H9 (cell line): Measurements from ENCODE around the gene MYRF. TPM values are rescaled to one million over a fixed set of nuclear protein-coding genes. Genes with fewer than 3 reads are reported as not detected.

ENCODE experiments used
- DNase-seq: peaks from one replicate; pipeline ENCODE4 v3.0.0-alpha.2; 2017
- H2AFZ ChIP-seq: one replicate; pipeline ENCODE4 v1.6.1; 2013; ENCODE audit warnings: mild to moderate bottlenecking, low read length, control low read depth, moderate library complexity
- H2AK5ac ChIP-seq: 2 replicates; pipeline ENCODE4 v1.6.1; 2013; ENCODE audit warnings: low read length, control low read depth, mixed read lengths; ENCODE audit not compliant: insufficient read length
- H2BK120ac ChIP-seq: one replicate; pipeline ENCODE4 v1.6.1; 2013; ENCODE audit warnings: low read depth, mild to moderate bottlenecking, low read length, control low read depth, inconsistent platforms; ENCODE audit not compliant: poor library complexity, severe bottlenecking
- H2BK12ac ChIP-seq: 2 replicates; pipeline ENCODE4 v1.6.1; 2013; ENCODE audit warnings: low read length, control low read depth, mixed read lengths, low read depth; ENCODE audit not compliant: insufficient read length
- H2BK15ac ChIP-seq: 2 replicates; pipeline ENCODE4 v1.6.1; 2013; ENCODE audit warnings: low read depth, low read length, control low read depth
- H2BK20ac ChIP-seq: one replicate; pipeline ENCODE4 v1.6.1; 2013; ENCODE audit warnings: low read depth, mild to moderate bottlenecking, low read length, control low read depth, inconsistent platforms; ENCODE audit not compliant: poor library complexity, severe bottlenecking
- H2BK5ac ChIP-seq: 2 replicates; pipeline ENCODE4 v1.6.1; 2013; ENCODE audit warnings: low read length, control low read depth, mixed read lengths; ENCODE audit not compliant: insufficient read length
- H3K14ac ChIP-seq: 2 replicates; pipeline ENCODE4 v1.6.1; 2013; ENCODE audit warnings: low read length, control low read depth; ENCODE audit not compliant: insufficient read depth
- H3K18ac ChIP-seq: 2 replicates; pipeline ENCODE4 v1.6.1; 2013; ENCODE audit warnings: low read depth, mild to moderate bottlenecking, mixed read lengths, low read length, control low read depth; ENCODE audit not compliant: insufficient read length
- H3K23ac ChIP-seq: 2 replicates; pipeline ENCODE4 v1.6.1; 2013; ENCODE audit warnings: low read length, control low read depth, mixed read lengths, low read depth; ENCODE audit not compliant: insufficient read length
- H3K23me2 ChIP-seq: 2 replicates; pipeline ENCODE4 v1.6.1; 2013; ENCODE audit warnings: low read depth, mild to moderate bottlenecking, mixed read lengths, low read length, control low read depth; ENCODE audit not compliant: insufficient read length, poor library complexity, severe bottlenecking
- H3K27ac ChIP-seq: 2 replicates; pipeline ENCODE4 v1.5.1; 2013; ENCODE audit warnings: low read length, control low read depth, mixed read lengths, low read depth; ENCODE audit not compliant: insufficient read length
- H3K27me3 ChIP-seq: 2 replicates; pipeline ENCODE4 v1.6.1; 2013; ENCODE audit warnings: low read length, control low read depth, inconsistent platforms; ENCODE audit not compliant: insufficient read depth
- H3K4ac ChIP-seq: 2 replicates; pipeline ENCODE4 v1.6.1; 2013; ENCODE audit warnings: low read depth, mild to moderate bottlenecking, control low read depth, inconsistent platforms, low read length, moderate library complexity
- H3K4me1 ChIP-seq: 2 replicates; pipeline ENCODE4 v1.6.1; 2013; ENCODE audit warnings: low read length, control low read depth, inconsistent platforms; ENCODE audit not compliant: insufficient read depth
- H3K4me2 ChIP-seq: 2 replicates; pipeline ENCODE4 v1.6.1; 2013; ENCODE audit warnings: low read length, control low read depth, mixed read lengths; ENCODE audit not compliant: insufficient read length, insufficient read depth
- H3K56ac ChIP-seq: 2 replicates; pipeline ENCODE4 v1.6.1; 2013; ENCODE audit warnings: low read depth, mild to moderate bottlenecking, mixed read lengths, low read length, control low read depth; ENCODE audit not compliant: insufficient read length
- H3K79me1 ChIP-seq: 2 replicates; pipeline ENCODE4 v1.6.1; 2013; ENCODE audit warnings: low read depth, mild to moderate bottlenecking, moderate library complexity, low read length, control low read depth, inconsistent platforms; ENCODE audit not compliant: insufficient read depth, poor library complexity, severe bottlenecking
- H3K79me2 ChIP-seq: 2 replicates; pipeline ENCODE4 v1.6.1; 2013; ENCODE audit warnings: low read length, control low read depth, inconsistent platforms; ENCODE audit not compliant: insufficient read depth
- H3K9ac ChIP-seq: 2 replicates; pipeline ENCODE4 v1.6.1; 2013; ENCODE audit warnings: low read length, control low read depth, mixed read lengths; ENCODE audit not compliant: insufficient read length; ENCODE audit errors: extremely low read depth
- H3K9me3 ChIP-seq: one replicate; pipeline ENCODE4 v1.6.1; 2013; ENCODE audit warnings: low read depth, low read length, inconsistent platforms; ENCODE audit not compliant: control insufficient read depth
- H3T11ph ChIP-seq: one replicate; pipeline ENCODE4 v1.6.1; 2013; ENCODE audit warnings: mild to moderate bottlenecking, low read length, control low read depth, inconsistent platforms
- H4K20me1 ChIP-seq: one replicate; pipeline ENCODE4 v1.6.1; 2013; ENCODE audit not compliant: control insufficient read depth, insufficient read length, insufficient read depth
- H4K5ac ChIP-seq: 2 replicates; pipeline ENCODE4 v1.6.1; 2013; ENCODE audit warnings: low read depth, mild to moderate bottlenecking, mixed read lengths, low read length, control low read depth; ENCODE audit not compliant: insufficient read length
- H4K8ac ChIP-seq: replicated peaks from 2 replicates; pipeline ENCODE4 v1.6.1; 2013; ENCODE audit warnings: low read length, control low read depth, mixed read lengths, low read depth; ENCODE audit not compliant: insufficient read length
- H4K91ac ChIP-seq: 2 replicates; pipeline ENCODE4 v1.6.1; 2013; ENCODE audit warnings: low read depth, mild to moderate bottlenecking, moderate library complexity, mixed read lengths, low read length, control low read depth; ENCODE audit not compliant: insufficient read length
- H3K27ac Mint-ChIP-seq, 3 experiments: 2 replicates in 2 of 3; 3 replicates in 1 of 3; pipeline ENCODE4 v1.8.0; 2020 to 2021; ENCODE audit warnings: mixed read lengths in 3 of 3, mild to moderate bottlenecking in 1 of 3, moderate library complexity in 1 of 3
- H3K27me3 Mint-ChIP-seq: 2 replicates; pipeline ENCODE4 v1.8.0; 2021; ENCODE audit warnings: low read depth, mild to moderate bottlenecking, moderate library complexity, mixed read lengths
- H3K36me3 Mint-ChIP-seq, 3 experiments: 2 replicates in 2 of 3; 3 replicates in 1 of 3; pipeline ENCODE4 v1.8.0; 2020 to 2021; ENCODE audit warnings: low read depth in 3 of 3, mixed read lengths in 3 of 3; ENCODE audit not compliant: insufficient read depth in 1 of 3
- H3K4me1 Mint-ChIP-seq, 2 experiments: 2 replicates each; pipeline ENCODE4 v1.8.0; 2020; ENCODE audit warnings: mixed read lengths in 2 of 2
- H3K4me3 Mint-ChIP-seq, 2 experiments: 2 replicates in 1 of 2; 3 replicates in 1 of 2; pipeline ENCODE4 v1.8.0; 2020 to 2021; ENCODE audit warnings: mild to moderate bottlenecking in 2 of 2, mixed read lengths in 2 of 2, moderate library complexity in 1 of 2
- H3K9me3 Mint-ChIP-seq, 2 experiments: 2 replicates in 1 of 2; 3 replicates in 1 of 2; pipeline ENCODE4 v1.8.0; 2020; ENCODE audit warnings: mild to moderate bottlenecking in 2 of 2, mixed read lengths in 2 of 2, moderate library complexity in 1 of 2
- CTCF ChIP-seq: fragments of 200-600 bp; sonication (generic); conservative IDR thresholded peaks from 3 replicates; pipeline ENCODE4 v1.8.0; 2021; ENCODE audit warnings: antibody characterized with exemption, mild to moderate bottlenecking
- WGBS: extraction: QIAGEN DNeasy Blood & Tissue Kit; methylation state at CpG from one replicate; pipeline ENCODE4 v1.1.7; 2013; ENCODE audit warnings: missing lambda C conversion rate, low lambda C conversion rate, mixed read lengths; ENCODE audit not compliant: insufficient read length; ENCODE audit errors: extremely low coverage; 5-methylcytosine and 5-hydroxymethylcytosine counted together
- total RNA-seq: library from RNA; stranded (reverse); gene quantifications from 2 replicates; pipeline ENCODE4 v1.2.1, GENCODE V29; 2021

The MYRF gene
- total RNA-seq, 1 experiment from 2014 or later: 13.9 TPM

GRCh38 chr11:61762223-61762615 is 9.8 kb downstream of the MYRF start:
- no peaks in the 10 kb centered on the region for H3K79me2 ChIP-seq
- H4K91ac ChIP-seq: no peak overlapping the region
- H2BK12ac ChIP-seq: no peak overlapping the region
- no peak overlapping the region for H3K4ac ChIP-seq
- H3K9ac ChIP-seq: no peak overlapping the region
- no peak overlapping the region for H2BK15ac ChIP-seq
- H3K4me1 ChIP-seq: no peaks in the 10 kb centered on the region; the same call in 1 of the 2 replicates
- DNase-seq: no peak
- Mint-ChIP-seq H3K4me3 (no peak overlapping the region), H3K36me3 (no peaks in the 10 kb centered on the region), H3K27me3 (no peaks in the 10 kb centered on the region), H3K4me1 (peaks cover 30 to 48% of the 10 kb centered on the region in 2 experiments), H3K9me3 (no peaks in the 10 kb centered on the region), H3K27ac (peak overlapping the region in 2 of 3 experiments; percentile 19 to 60; a peak in 2 of 7 replicates)
- no peaks in the 10 kb centered on the region for H3K79me1 ChIP-seq
- no peak overlapping the region for H3K4me2 ChIP-seq
- no peak overlapping the region for H3T11ph ChIP-seq
- H2AFZ ChIP-seq: no peak overlapping the region
- no peak overlapping the region for H3K56ac ChIP-seq
- H3K23me2 ChIP-seq: no peaks in the 10 kb centered on the region
- H2BK120ac ChIP-seq: no peak overlapping the region
- no peaks in the 10 kb centered on the region for H3K27me3 ChIP-seq
- no peak overlapping the region for H2AK5ac ChIP-seq
- no peaks in the 10 kb centered on the region for H4K20me1 ChIP-seq
- no peak overlapping the region for H3K18ac ChIP-seq
- no peak overlapping the region for H4K8ac ChIP-seq
- no peak overlapping the region for H4K5ac ChIP-seq
- no peak overlapping the region for H2BK20ac ChIP-seq
- no peak overlapping the region for H3K23ac ChIP-seq
- no CpG with 5 or more reads among the region's 10 CpGs for WGBS
- TF ChIP-seq CTCF: no peak
- H3K9me3 ChIP-seq: no peaks in the 10 kb centered on the region
- no peak overlapping the region for H3K14ac ChIP-seq
- H3K27ac ChIP-seq: no peak overlapping the region
- H2BK5ac ChIP-seq: no peak overlapping the region
